ENCODE results near the gene SMOC1. TPM values are rescaled to one million over a fixed set of nuclear protein-coding genes. Genes with fewer than 3 reads are reported as not detected.

The SMOC1 gene
- total and polyA plus RNA-seq, 7 donors = 3.2 to 10.6 (median 6.2) TPM

- TF ChIP-seq CTCF (IDR thresholded peaks at IDR 0.05) = no peak
- H3K4me3 ChIP-seq = no peak overlapping the region
- H3K27ac ChIP-seq = peak overlapping the region; percentile 91
- no peak for DNase-seq
- H3K4me1 ChIP-seq = peaks cover 20% of the 10 kb centered on the region
- no peaks in the 10 kb centered on the region for H3K36me3 ChIP-seq (ENCODE audit: insufficient read depth in 1 of 2, low read depth in 1 of 2)
- intact Hi-C loops (cut with DNase I) = no loop called here
- 90 to 93% (median 92%) methylated on average over 2 of the region's 2 CpGs for WGBS, 3 donors
- H3K9me3 ChIP-seq = no peaks in the 10 kb centered on the region
- no peak for ATAC-seq
- no peaks in the 10 kb centered on the region for H3K27me3 ChIP-seq (ENCODE audit: insufficient read depth in 3 of 3, low read length in 2 of 3)
These were observed 31.1 kb upstream of the SMOC1 start for GRCh38 chr14:69848156-69848555.

- ATAC-seq (peak; percentile 81 to 90 (median 88)), DNase-seq (peak in 1 of 2 donors; percentile 64)
- no peaks in the 10 kb centered on the region for H3K36me3 ChIP-seq (ENCODE audit: insufficient read depth in 1 of 2, low read depth in 1 of 2)
- H3K4me1 ChIP-seq = peaks cover 20% of the 10 kb centered on the region
- peak overlapping the region; percentile 59 for H3K4me3 ChIP-seq
- no peaks in the 10 kb centered on the region for H3K27me3 ChIP-seq (ENCODE audit: insufficient read depth in 3 of 3, low read length in 2 of 3)
- 19 to 25% (median 19%) methylated on average over 6 of the region's 6 CpGs for WGBS, 3 donors
- intact Hi-C loops (cut with DNase I) = no loop called here
- TF ChIP-seq CTCF (IDR thresholded peaks at IDR 0.05) = no peak
- peak overlapping the region; percentile 91 for H3K27ac ChIP-seq
- H3K9me3 ChIP-seq = no peaks in the 10 kb centered on the region
These were observed 30.3 kb upstream of the SMOC1 start for GRCh38 chr14:69848903-69849391.

GRCh38 chr14:69850086-69850735 lies 29.0 kb upstream of the SMOC1 start:
- peak overlapping the region; percentile 91 for H3K27ac ChIP-seq
- H3K27me3 ChIP-seq (ENCODE audit: insufficient read depth in 3 of 3, low read length in 2 of 3) = no peaks in the 10 kb centered on the region
- no peak for TF ChIP-seq CTCF (IDR thresholded peaks at IDR 0.05)
- H3K9me3 ChIP-seq = no peaks in the 10 kb centered on the region
- WGBS, 3 donors = 9 to 32% (median 19%) methylated on average over 33 to 35 of the region's 35 CpGs
- DNase-seq (peak; percentile 21 to 66), ATAC-seq (peak; percentile 75 to 87 (median 78))
- H3K4me3 ChIP-seq = peak overlapping the region; percentile 59
- intact Hi-C loops (cut with DNase I) = no loop called here
- H3K36me3 ChIP-seq (ENCODE audit: insufficient read depth in 1 of 2, low read depth in 1 of 2) = no peaks in the 10 kb centered on the region
- H3K4me1 ChIP-seq = peaks cover 20% of the 10 kb centered on the region

GRCh38 chr14:69850736-69851112 lies 28.5 kb upstream of the SMOC1 start:
- Histone ChIP-seq H3K27ac (peak overlapping the region; percentile 91), H3K27me3 (ENCODE audit: insufficient read depth in 3 of 3, low read length in 2 of 3) (no peaks in the 10 kb centered on the region), H3K4me3 (peak overlapping the region; percentile 59), H3K4me1 (peaks cover 20% of the 10 kb centered on the region), H3K36me3 (ENCODE audit: insufficient read depth in 1 of 2, low read depth in 1 of 2) (no peaks in the 10 kb centered on the region), H3K9me3 (no peaks in the 10 kb centered on the region)
- TF ChIP-seq CTCF (IDR thresholded peaks at IDR 0.05) = no peak
- DNase-seq (no peak), ATAC-seq (no peak)
- WGBS, 3 donors = 72 to 80% (median 78%) methylated on average over 2 of the region's 2 CpGs
- intact Hi-C loops (cut with DNase I) = no loop called here

Data from psoas muscle (tissue), 8 donors.